ENCODE measurements around the gene TOGARAM1.

GRCh38 chr14:45089813-45090212, 127.8 kb downstream of the TOGARAM1 start:
- TF ChIP-seq CTCF (IDR thresholded peaks at IDR 0.05; ENCODE audit: insufficient read depth, low read length, poor library complexity, severe bottlenecking), result no peak
- TF ChIP-seq EZH2phosphoT487 (conservative IDR thresholded peaks at IDR 0.05; ENCODE audit: low read length), result no peak
